SJSA1 (cell line): Measurements from ENCODE around the gene SPRN. TPM values are rescaled to one million over a fixed set of nuclear protein-coding genes. Genes with fewer than 3 reads are reported as not detected.
A peak's percentile ranks its signal among the peaks of the same experiment; 100 is the strongest.
"Not testable (repeated sequence)": the region's sequence is repeated elsewhere in the genome, so short reads cannot be mapped to it uniquely, and the experiment has no call there.

Source experiments
- DNase-seq, 2 experiments: peaks; one replicate each; pipeline ENCODE4 v3.0.0-alpha.2; 2015 to 2020; ENCODE audit warnings: low spot score in 2 of 2, low read depth in 1 of 2
- H3K27ac ChIP-seq: fragments of 250-450 bp; sonication (Bioruptor Pico); 2 replicates; pipeline ENCODE4 v1.5.1; 2020; ENCODE audit warnings: mild to moderate bottlenecking, moderate library complexity
- H3K27me3 ChIP-seq: fragments of 250-450 bp; sonication (Bioruptor Pico); replicated peaks from 2 replicates; pipeline ENCODE4 v1.5.1; 2020; ENCODE audit warnings: mild to moderate bottlenecking, moderate library complexity
- H3K36me3 ChIP-seq: fragments of 250-450 bp; sonication (Bioruptor Pico); 2 replicates; pipeline ENCODE4 v1.5.1; 2020; ENCODE audit warnings: mild to moderate bottlenecking
- H3K4me1 ChIP-seq: fragments of 250-450 bp; sonication (Bioruptor Pico); replicated peaks from 2 replicates; pipeline ENCODE4 v1.6.1; 2021; ENCODE audit warnings: mild to moderate bottlenecking
- H3K4me3 ChIP-seq: fragments of 250-450 bp; sonication (Bioruptor Pico); 2 replicates; pipeline ENCODE4 v1.5.1; 2020; ENCODE audit warnings: mild to moderate bottlenecking
- H3K9me3 ChIP-seq: fragments of 250-450 bp; sonication (Bioruptor Pico); replicated peaks from 2 replicates; pipeline ENCODE4 v1.5.1; 2020; ENCODE audit warnings: mild to moderate bottlenecking
- total RNA-seq: library from RNA; depleted of rRNA; stranded (reverse); fragments of >200 nt; shearing (Covaris generic); gene quantifications from 2 replicates; pipeline ENCODE4 v1.2.3, GENCODE V29; 2014

Gene SPRN
- total RNA-seq, 1 experiment from 2014 or later: not detected

DNA sequence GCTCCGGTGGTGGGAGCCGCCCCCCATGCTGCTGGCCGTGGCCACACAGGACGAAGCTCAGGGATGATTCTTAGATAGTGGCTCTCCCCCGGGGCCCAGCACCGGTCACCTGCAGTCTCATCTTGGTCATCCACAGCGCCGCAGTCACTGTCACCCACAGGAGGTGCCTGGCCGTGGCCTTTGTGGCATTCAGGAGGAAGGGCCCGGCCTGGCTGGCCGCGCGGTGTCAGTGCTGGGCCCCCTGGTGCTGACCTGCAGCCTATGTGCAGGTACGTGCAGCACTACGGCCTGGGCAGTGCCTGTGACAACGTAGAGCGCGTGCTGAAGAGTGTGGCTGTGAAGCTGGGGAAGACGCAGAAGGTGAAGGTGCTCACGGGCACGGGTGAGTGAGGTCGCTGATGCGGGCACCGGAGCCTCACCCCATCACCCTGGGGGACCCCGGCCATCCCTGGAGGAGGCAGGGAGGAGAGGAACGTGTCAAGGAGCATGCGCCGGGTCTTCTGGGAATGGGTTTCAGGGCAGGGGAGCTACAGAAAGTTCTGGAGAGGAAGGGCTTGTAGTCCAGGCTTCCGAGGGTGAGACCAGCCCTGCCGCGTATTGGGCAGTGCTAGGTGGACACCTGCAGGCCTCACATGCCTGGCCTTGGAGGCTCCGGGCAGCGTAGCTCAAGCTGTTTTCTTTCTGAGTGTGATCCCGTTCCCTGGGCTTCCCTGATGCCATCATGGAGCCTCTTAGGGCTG lies 5.0 kb downstream of the SPRN start:
- Histone ChIP-seq H3K27me3 (peaks cover 3% of the 10 kb centered on the region; the same call in 1 of the 2 replicates), H3K36me3 (peaks cover 29% of the 10 kb centered on the region), H3K4me3 (no peak overlapping the region), H3K27ac (no peak overlapping the region), H3K9me3 (no peaks in the 10 kb centered on the region), H3K4me1 (no peaks in the 10 kb centered on the region)
- DNase-seq: no peak

DNA sequence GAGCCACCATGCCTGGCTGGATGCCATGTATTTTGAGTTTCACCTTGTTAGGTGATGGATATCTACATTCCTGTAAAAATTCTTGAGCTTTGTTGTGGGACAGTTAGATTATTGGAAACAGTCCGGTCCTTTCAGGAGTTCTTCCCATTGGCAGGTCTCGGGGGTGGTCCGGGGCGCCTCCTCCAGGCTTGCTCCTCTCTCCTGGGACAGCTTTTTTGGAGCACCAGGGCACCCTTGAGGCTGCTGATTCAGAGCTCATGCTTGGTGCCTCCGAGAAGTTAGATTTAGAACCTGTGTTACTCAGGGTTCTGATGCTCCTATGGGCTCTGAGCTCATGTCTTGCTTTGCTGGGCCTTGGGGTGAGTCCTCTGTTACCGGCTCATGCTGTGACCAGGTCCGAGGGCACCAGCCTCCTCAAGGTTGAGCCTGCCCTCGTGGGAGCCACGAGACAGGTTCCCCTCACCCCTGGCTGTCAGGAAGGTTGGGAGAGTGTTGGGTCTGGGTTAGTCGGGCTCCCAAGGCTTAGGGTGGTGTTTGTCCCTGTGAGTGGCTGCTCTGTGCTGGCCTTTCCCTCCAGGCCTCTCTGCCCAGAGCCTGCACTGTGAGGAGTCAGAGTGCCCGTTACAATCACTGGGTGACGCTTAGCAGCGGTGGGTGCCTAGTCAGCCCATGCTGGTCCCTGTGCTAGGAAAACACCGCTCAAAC lies 6.0 kb downstream of the SPRN start:
- Histone ChIP-seq H3K4me3 (no peak overlapping the region), H3K27me3 (peaks cover 3% of the 10 kb centered on the region; the same call in 1 of the 2 replicates), H3K9me3 (no peaks in the 10 kb centered on the region), H3K27ac (no peak overlapping the region), H3K36me3 (peaks cover 31% of the 10 kb centered on the region), H3K4me1 (no peaks in the 10 kb centered on the region)
- no peak for DNase-seq

DNA sequence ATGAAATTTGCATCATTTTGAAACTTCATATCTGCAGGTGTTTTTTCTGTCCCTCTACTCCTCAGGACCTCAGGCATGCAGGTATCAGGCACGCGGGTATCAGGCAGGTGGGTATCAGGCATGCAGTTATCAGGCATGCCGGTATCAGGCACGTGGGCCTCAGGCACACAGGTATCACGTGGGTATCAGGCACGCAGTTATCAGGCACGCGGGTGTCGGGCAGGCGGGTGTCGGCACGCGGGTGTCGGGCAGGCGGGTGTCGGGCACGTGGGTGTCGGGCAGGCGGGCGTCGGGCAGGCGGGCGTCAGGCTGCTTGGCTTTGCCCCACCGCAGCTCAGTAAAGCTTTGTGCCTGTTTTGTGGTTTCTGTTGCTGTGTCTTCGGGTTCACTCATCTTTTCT lies 8.7 kb downstream of the SPRN start:
- no peak for DNase-seq
- H3K36me3 ChIP-seq: peaks cover 57% of the 10 kb centered on the region
- H3K27ac ChIP-seq: no peak overlapping the region
- no peaks in the 10 kb centered on the region for H3K4me1 ChIP-seq
- peaks cover 4% of the 10 kb centered on the region; the same call in 1 of the 2 replicates for H3K9me3 ChIP-seq
- H3K27me3 ChIP-seq: 0 out of 2 replicates have a peak, but pooled peaks cover 2% of the 10 kb centered on the region
- H3K4me3 ChIP-seq: no peak overlapping the region

- not testable (repeated sequence) for H3K27ac ChIP-seq, H3K9me3 ChIP-seq, H3K4me1 ChIP-seq, DNase-seq, H3K4me3 ChIP-seq, H3K27me3 ChIP-seq
- H3K36me3 ChIP-seq: peaks cover 62% of the 10 kb centered on the region
Observed at GRCh38 chr10:133414401-133414800, 10.0 kb downstream of the SPRN start.

DNA sequence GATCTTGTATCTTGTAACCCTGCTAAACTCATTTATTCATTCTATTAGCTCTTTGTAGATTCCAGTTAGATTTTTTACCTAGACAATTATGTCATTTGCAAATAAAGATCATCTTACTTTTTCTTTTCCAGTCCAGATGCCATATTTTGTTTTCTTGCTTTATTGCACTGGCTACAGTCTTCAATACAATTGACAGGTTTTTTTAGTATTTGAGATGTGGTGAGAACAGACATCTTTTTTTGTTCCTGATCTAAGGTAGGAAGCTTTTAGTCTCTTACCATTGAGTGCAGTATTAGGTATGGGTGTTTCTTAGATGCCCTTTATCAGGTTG lies 12.1 kb downstream of the SPRN start:
- Histone ChIP-seq H3K36me3 (peaks cover 68% of the 10 kb centered on the region), H3K9me3 (peaks cover 7% of the 10 kb centered on the region), H3K27ac (no peak overlapping the region), H3K27me3 (0 out of 2 replicates have a peak, but pooled peaks cover 2% of the 10 kb centered on the region), H3K4me1 (no peaks in the 10 kb centered on the region), H3K4me3 (no peak overlapping the region)
- DNase-seq: no peak

- Histone ChIP-seq H3K4me1 (no peaks in the 10 kb centered on the region), H3K27me3 (0 out of 2 replicates have a peak, but pooled peaks cover 2% of the 10 kb centered on the region), H3K36me3 (peaks cover 74% of the 10 kb centered on the region), H3K4me3 (no peak overlapping the region), H3K27ac (no peak overlapping the region), H3K9me3 (peaks cover 7% of the 10 kb centered on the region)
- no peak for DNase-seq
Observed at GRCh38 chr10:133411523-133412380, 12.7 kb downstream of the SPRN start.

GRCh38 chr10:133405844-133406527 lies 18.4 kb downstream of the SPRN start:
- H3K9me3 ChIP-seq: peaks cover 3% of the 10 kb centered on the region; the same call in 1 of the 2 replicates
- H3K4me3 ChIP-seq: no peak overlapping the region
- DNase-seq: no peak
- no peaks in the 10 kb centered on the region for H3K27me3 ChIP-seq
- peaks cover 80% of the 10 kb centered on the region for H3K36me3 ChIP-seq
- H3K27ac ChIP-seq: no peak overlapping the region
- H3K4me1 ChIP-seq: peaks cover 6% of the 10 kb centered on the region; the same call in 1 of the 2 replicates

- Histone ChIP-seq H3K9me3 (peaks cover 3% of the 10 kb centered on the region; the same call in 1 of the 2 replicates), H3K27me3 (no peaks in the 10 kb centered on the region), H3K4me3 (no peak overlapping the region), H3K36me3 (peaks cover 79% of the 10 kb centered on the region), H3K27ac (no peak overlapping the region), H3K4me1 (peaks cover 6% of the 10 kb centered on the region; the same call in 1 of the 2 replicates)
- no peak for DNase-seq
Observed at GRCh38 chr10:133405272-133405671, 19.2 kb downstream of the SPRN start.

GRCh38 chr10:133403784-133404183 lies 20.6 kb downstream of the SPRN start:
- Histone ChIP-seq H3K9me3 (no peaks in the 10 kb centered on the region), H3K27me3 (no peaks in the 10 kb centered on the region), H3K36me3 (peaks cover 77% of the 10 kb centered on the region), H3K27ac (no peak overlapping the region), H3K4me3 (no peak overlapping the region), H3K4me1 (peaks cover 6% of the 10 kb centered on the region; the same call in 1 of the 2 replicates)
- DNase-seq: no peak

- no peak for DNase-seq
- H3K4me3 ChIP-seq: no peak overlapping the region
- H3K27ac ChIP-seq: no peak overlapping the region
- no peaks in the 10 kb centered on the region for H3K9me3 ChIP-seq
- peaks cover 6% of the 10 kb centered on the region; the same call in 1 of the 2 replicates for H3K4me1 ChIP-seq
- H3K36me3 ChIP-seq: peaks cover 79% of the 10 kb centered on the region
- H3K27me3 ChIP-seq: no peaks in the 10 kb centered on the region
Observed at GRCh38 chr10:133403359-133403758, 21.1 kb downstream of the SPRN start.

- Histone ChIP-seq H3K27ac (no peak overlapping the region), H3K4me1 (peaks cover 6% of the 10 kb centered on the region; the same call in 1 of the 2 replicates), H3K27me3 (no peaks in the 10 kb centered on the region), H3K9me3 (no peaks in the 10 kb centered on the region), H3K36me3 (peaks cover 74% of the 10 kb centered on the region), H3K4me3 (no peak overlapping the region)
- DNase-seq: peak in 1 of 2 experiments; percentile 36
Observed at GRCh38 chr10:133401981-133402725, 22.3 kb downstream of the SPRN start.

- peaks cover 68% of the 10 kb centered on the region for H3K36me3 ChIP-seq
Observed at GRCh38 chr10:133401500-133401899, 22.9 kb downstream of the SPRN start.

More at GRCh38 chr10:133401500-133401899, 22.9 kb downstream of the SPRN start:
- Histone ChIP-seq H3K27ac (no peak overlapping the region), H3K9me3 (no peaks in the 10 kb centered on the region), H3K4me1 (peaks cover 6% of the 10 kb centered on the region; the same call in 1 of the 2 replicates), H3K4me3 (no peak overlapping the region), H3K27me3 (no peaks in the 10 kb centered on the region)
- no peak for DNase-seq
